HepG2 (cell line): ENCODE results near the gene TSPAN18. TPM values are rescaled to one million over a fixed set of nuclear protein-coding genes. Genes with fewer than 3 reads are reported as not detected.

Experiments
- ATAC-seq: fragments of 200-7000 bp; cut with Tn5 transposase; 3 replicates; pipeline ENCODE4 v1.9.1; 2020; ENCODE audit warnings: mild to moderate bottlenecking, moderate library complexity
- BruUV-seq: library from RNA; stranded (reverse); fragments of 400-500 nt; replicated peaks from 2 replicates; lab custom pipeline; 2021; lab: Mats Ljungman, UMichigan
- CTCF ChIA-PET: fragments of 300-600 bp; formaldehyde crosslinking; extraction: SDS; loops from one replicate; lab custom pipeline; 2021; ENCODE audit warnings: low total read pairs, inconsistent platforms, low intra/inter-chr PET ratio; lab: Yijun Ruan, JAX
- POLR2A ChIA-PET: fragments of 350-600 bp; sonication (Branson Sonifier 250); formaldehyde crosslinking; loops from one replicate; lab custom pipeline; 2020; ENCODE audit warnings: antibody characterized with exemption, inconsistent platforms; lab: Yijun Ruan, JAX
- DNase-seq: peaks from one replicate; pipeline ENCODE4 v3.0.0-alpha.2; 2015; ENCODE audit warnings: low spot score
- FAIRE-seq: peaks from 3 replicates; lab custom pipeline; 2011; peaks lifted over from hg19 to GRCh38; lab: Jason Lieb, UNC
- H2AFZ ChIP-seq: one replicate; pipeline ENCODE4 v1.6.1; 2011; ENCODE audit warnings: low read length, inconsistent platforms
- H3K27ac ChIP-seq: fragments of 300-600 bp; 3 replicates; pipeline ENCODE4 v1.8.0; 2011; ENCODE audit warnings: mixed run types, mild to moderate bottlenecking, mixed read lengths, low read length, inconsistent platforms; ENCODE audit not compliant: insufficient read depth; ENCODE audit errors: extremely low read length
- H3K27me3 ChIP-seq, 2 experiments: fragments of 200-600 bp in 1 of 2; 2 replicates in 1 of 2; 3 replicates in 1 of 2; pipeline versions ENCODE4 v1.6.0 to v1.8.0; 2011; ENCODE audit warnings: low read length in 2 of 2, mild to moderate bottlenecking in 2 of 2, moderate library complexity in 2 of 2, inconsistent platforms in 1 of 2; ENCODE audit not compliant: insufficient read depth in 2 of 2, control insufficient read depth in 1 of 2
- H3K36me3 ChIP-seq, 2 experiments: fragments of 200-600 bp in 1 of 2; replicated peaks in 1 of 2; 2 replicates in 1 of 2; 3 replicates in 1 of 2; pipeline versions ENCODE4 v1.5.1 to v1.8.0; 2011; ENCODE audit warnings: low read length in 2 of 2, inconsistent platforms in 1 of 2; ENCODE audit not compliant: insufficient read depth in 2 of 2, control insufficient read depth in 1 of 2
- H3K4me1 ChIP-seq: 2 replicates; pipeline ENCODE4 v1.5.1; 2012; ENCODE audit warnings: low read length, inconsistent platforms; ENCODE audit not compliant: insufficient read depth
- H3K4me2 ChIP-seq: 2 replicates; pipeline ENCODE4 v1.6.0; 2011; ENCODE audit warnings: low read depth, low read length, inconsistent platforms
- H3K4me3 ChIP-seq, 3 experiments: fragments of 200-600 bp in 1 of 3; sonication (generic), shearing (Covaris generic) in 1 of 3; replicated peaks in 1 of 3; 2 replicates each; pipeline ENCODE4 v1.5.1; 2011 to 2016; ENCODE audit warnings: low read length in 3 of 3, inconsistent platforms in 2 of 3, low read depth in 2 of 3, mild to moderate bottlenecking in 2 of 3, control low read depth in 1 of 3, mixed read lengths in 1 of 3; ENCODE audit not compliant: insufficient read depth in 1 of 3
- H3K79me2 ChIP-seq: one replicate; pipeline ENCODE4 v1.6.1; 2011; ENCODE audit warnings: low read length, inconsistent platforms; ENCODE audit not compliant: insufficient read depth
- H3K9ac ChIP-seq: 2 replicates; pipeline ENCODE4 v1.6.0; 2011; ENCODE audit warnings: mild to moderate bottlenecking, low read depth, low read length, inconsistent platforms; ENCODE audit not compliant: insufficient read depth
- H3K9me3 ChIP-seq: 2 replicates; pipeline ENCODE4 v1.5.1; 2012; ENCODE audit warnings: mild to moderate bottlenecking, low read length
- H4K20me1 ChIP-seq: 2 replicates; pipeline ENCODE4 v1.6.0; 2011; ENCODE audit warnings: inconsistent platforms, mild to moderate bottlenecking, low read length, moderate library complexity; ENCODE audit not compliant: insufficient read depth
- FOXM1 ChIP-seq: sonication (generic); formaldehyde crosslinking; IDR thresholded peaks from 2 replicates; pipeline ENCODE4 v1.5.0; 2020; ENCODE audit warnings: missing genetic modification reagents
- FOXO1 ChIP-seq: sonication (generic); formaldehyde crosslinking; IDR thresholded peaks from 2 replicates; pipeline ENCODE4 v1.4.0; 2020; ENCODE audit warnings: missing genetic modification reagents
- HNRNPLL ChIP-seq: fragments of 200-400 bp; formaldehyde crosslinking; IDR thresholded peaks from 2 replicates; pipeline ENCODE4 v1.6.1; 2017; ENCODE audit warnings: mild to moderate bottlenecking, low read depth, low read length; ENCODE audit not compliant: poor library complexity, severe bottlenecking
- MZF1 ChIP-seq: sonication (generic); formaldehyde crosslinking; IDR thresholded peaks from 2 replicates; pipeline ENCODE4 v1.8.1; 2023; ENCODE audit warnings: mild to moderate bottlenecking, missing genetic modification reagents, borderline replicate concordance
- NFATC3 ChIP-seq: sonication (generic); formaldehyde crosslinking; IDR thresholded peaks from 2 replicates; pipeline ENCODE4 v1.5.1; 2020; ENCODE audit warnings: mild to moderate bottlenecking, missing genetic modification reagents
- NFKB2 ChIP-seq: sonication (generic); formaldehyde crosslinking; IDR thresholded peaks from 2 replicates; pipeline ENCODE4 v1.4.0; 2020; ENCODE audit warnings: missing genetic modification reagents, borderline replicate concordance
- ZBTB14 ChIP-seq: sonication (generic); formaldehyde crosslinking; IDR thresholded peaks from 2 replicates; pipeline ENCODE4 v1.4.0; 2020; ENCODE audit warnings: missing genetic modification reagents
- ZFP36 ChIP-seq: fragments of 150-350 bp; IDR thresholded peaks from 2 replicates; pipeline ENCODE4 v1.6.1; 2018; ENCODE audit warnings: borderline replicate concordance, low read length, low read depth; ENCODE audit not compliant: partially characterized antibody
- ZHX1 ChIP-seq: sonication (generic); formaldehyde crosslinking; IDR thresholded peaks from 2 replicates; pipeline ENCODE4 v1.8.1; 2022; ENCODE audit warnings: low read depth, mild to moderate bottlenecking, missing genetic modification reagents
- ZKSCAN8 ChIP-seq: IDR thresholded peaks from 2 replicates; pipeline ENCODE4 v1.6.1; 2016; ENCODE audit warnings: borderline replicate concordance, missing genetic modification reagents, missing compliant biosample characterization
- ZMAT5 ChIP-seq: sonication (generic); formaldehyde crosslinking; IDR thresholded peaks from 2 replicates; pipeline ENCODE4 v1.5.0; 2020; ENCODE audit warnings: mild to moderate bottlenecking, low read depth, missing genetic modification reagents, borderline replicate concordance
- ZNF101 ChIP-seq: sonication (generic); formaldehyde crosslinking; IDR thresholded peaks from 2 replicates; pipeline ENCODE4 v1.4.0; 2020; ENCODE audit warnings: mild to moderate bottlenecking, low read depth, missing genetic modification reagents, borderline replicate concordance
- ZNF34 ChIP-seq: sonication (generic); formaldehyde crosslinking; IDR thresholded peaks from 2 replicates; pipeline ENCODE4 v1.4.0; 2020; ENCODE audit warnings: mild to moderate bottlenecking, missing genetic modification reagents, borderline replicate concordance
- ZNF577 ChIP-seq: sonication (generic); formaldehyde crosslinking; IDR thresholded peaks from 2 replicates; pipeline ENCODE4 v1.4.0; 2020; ENCODE audit warnings: mild to moderate bottlenecking, low read depth, missing genetic modification reagents, borderline replicate concordance
- ZNF598 ChIP-seq: sonication (generic); formaldehyde crosslinking; IDR thresholded peaks from 2 replicates; pipeline ENCODE4 v1.5.1; 2020; ENCODE audit warnings: mild to moderate bottlenecking, missing genetic modification reagents, borderline replicate concordance
- ZNF704 ChIP-seq: sonication (generic); formaldehyde crosslinking; IDR thresholded peaks from 2 replicates; pipeline ENCODE4 v1.8.1; 2023; ENCODE audit warnings: mild to moderate bottlenecking, inconsistent platforms, moderate library complexity, missing genetic modification reagents, borderline replicate concordance
- ZNF782 ChIP-seq: sonication (generic); formaldehyde crosslinking; IDR thresholded peaks from 2 replicates; pipeline ENCODE4 v1.4.0; 2020; ENCODE audit warnings: missing genetic modification reagents, mild to moderate bottlenecking, borderline replicate concordance
- WGBS: methylation state at CpG from one replicate; pipeline ENCODE4 v1.1.6; 2017; ENCODE audit warnings: low lambda C conversion rate; 5-methylcytosine and 5-hydroxymethylcytosine counted together
- in situ Hi-C: cut with HindIII; loops from 2 replicates; pipeline ENCODE4 v1.10.0; 2017; ENCODE audit warnings: low pct_unique_long_range_greater_than_20kb; ENCODE audit not compliant: extremely low pct_ligation_motif_present
- intact Hi-C: fragments of 100-400 bp; cut with micrococcal nuclease; formaldehyde crosslinking; loops from one replicate; pipeline ENCODE4 v1.10.0; 2022; ENCODE audit not compliant: unreplicated experiment
- polyA plus RNA-seq, 8 experiments: library from polyadenylated mRNA; depleted of rRNA in 3 of 8; stranded (reverse) in 7 of 8; unstranded in 1 of 8; fragments of >200 nt; fragmentation: Illumina TruSeq in 4 of 8; extraction: Trizol in 4 of 8; gene quantifications; 2 replicates each; pipeline versions ENCODE4 v1.2.1 to v1.2.3, GENCODE V29; 2011 to 2016; ENCODE audit warnings: low read depth in 4 of 8, missing spikeins in 1 of 8, mixed read lengths in 1 of 8; ENCODE audit not compliant: insufficient read depth in 1 of 8
- total RNA-seq, 5 experiments: library from RNA; depleted of rRNA; stranded (reverse); fragments of >200 nt; fragmentation: Illumina TruSeq; extraction: Trizol; gene quantifications; 2 replicates each; pipeline ENCODE4 v1.2.3, GENCODE V29; 2016; ENCODE audit warnings: low read depth in 1 of 5
- TF ChIP-seq, protein P1 (sequence below): sonication (generic); formaldehyde crosslinking; IDR thresholded peaks from 2 replicates; pipeline ENCODE4 v1.4.0; 2020; ENCODE audit warnings: missing genetic modification reagents

The TSPAN18 gene
- total and polyA plus RNA-seq, 2 of the 13 experiments (the other 11 are each of a cell fraction or from before 2014, with no cell fraction given) = not detected

DNA sequence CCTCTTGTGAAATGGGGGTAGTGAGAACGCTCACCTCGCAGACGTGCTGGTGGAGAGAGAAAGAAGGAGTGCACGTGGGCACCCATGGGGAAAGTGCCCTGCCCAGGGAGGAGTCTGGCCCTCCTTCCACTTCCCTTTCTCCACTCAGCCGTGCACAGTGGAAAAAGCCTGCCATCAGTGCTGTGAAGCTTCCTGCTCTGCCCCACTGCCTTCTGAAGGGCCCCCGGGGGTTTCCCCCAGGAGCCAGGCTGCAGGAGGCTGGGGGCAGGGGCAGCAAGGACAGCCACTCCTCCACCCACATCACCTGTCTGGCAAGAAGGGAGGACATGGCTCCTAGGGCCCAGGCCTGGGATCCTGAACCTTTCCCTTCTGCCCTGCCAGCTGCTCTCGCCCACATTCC lies 216.4 kb downstream of the TSPAN18 start:
- 0% methylated on average over 3 of the region's 7 CpGs for WGBS
- no peaks in the 10 kb centered on the region for H3K4me1 ChIP-seq
- BruUV-seq = no TSS peak
- TF ChIP-seq FOXO1 (CRISPR knock-in tag) = no peak
- no peak for TF ChIP-seq ZMAT5 (CRISPR knock-in tag)
- TF ChIP-seq HNRNPLL = no peak
- TF ChIP-seq ZBTB14 (CRISPR knock-in tag) = no peak
- TF ChIP-seq NFKB2 (CRISPR knock-in tag) = no peak
- TF ChIP-seq ZNF577 (CRISPR knock-in tag) = no peak
- TF ChIP-seq ZFP36 = no peak
- no peak for TF ChIP-seq ZNF34 (CRISPR knock-in tag)
- TF ChIP-seq ZNF598 = no peak
- no peak for TF ChIP-seq ZNF782
- TF ChIP-seq ZHX1 (CRISPR knock-in tag) = no peak
- no peak for TF ChIP-seq ZNF101 (CRISPR knock-in tag)
- TF ChIP-seq ZKSCAN8 (CRISPR knock-in tag) = no peak
- no peak for TF ChIP-seq ZNF704
- TF ChIP-seq FOXM1 = no peak
- TF ChIP-seq, protein P1, sequence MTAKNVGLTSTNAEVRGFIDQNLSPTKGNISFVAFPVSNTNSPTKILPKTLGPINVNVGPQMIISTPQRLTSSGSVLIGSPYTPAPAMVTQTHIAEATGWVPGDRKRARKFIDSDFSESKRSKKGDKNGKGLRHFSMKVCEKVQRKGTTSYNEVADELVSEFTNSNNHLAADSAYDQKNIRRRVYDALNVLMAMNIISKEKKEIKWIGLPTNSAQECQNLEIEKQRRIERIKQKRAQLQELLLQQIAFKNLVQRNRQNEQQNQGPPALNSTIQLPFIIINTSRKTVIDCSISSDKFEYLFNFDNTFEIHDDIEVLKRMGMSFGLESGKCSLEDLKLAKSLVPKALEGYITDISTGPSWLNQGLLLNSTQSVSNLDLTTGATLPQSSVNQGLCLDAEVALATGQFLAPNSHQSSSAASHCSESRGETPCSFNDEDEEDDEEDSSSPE = no peak
- TF ChIP-seq MZF1 = no peak
- TF ChIP-seq NFATC3 (CRISPR knock-in tag) = no peak

More for the DNA sequence above, 216.4 kb downstream of the TSPAN18 start:
- Histone ChIP-seq H3K36me3 (no peaks in the 10 kb centered on the region), H3K4me3 (no peak overlapping the region), H3K4me2 (no peak overlapping the region), H3K9me3 (no peaks in the 10 kb centered on the region), H3K27ac (no peak overlapping the region), H2AFZ (no peak overlapping the region), H4K20me1 (no peaks in the 10 kb centered on the region), H3K27me3 (peaks cover 7 to 44% of the 10 kb centered on the region in 2 experiments; a peak in 4 of 5 replicates), H3K9ac (no peak overlapping the region), H3K79me2 (no peaks in the 10 kb centered on the region)
- ChIA-PET POLR2A (no interaction called here), CTCF (no interaction called here)
- no peak for DNase-seq
- in situ Hi-C loops (no loop called here), intact Hi-C loops (no loop called here)
- FAIRE-seq = no peak
- no peak for ATAC-seq
